ENCODE measurements around the gene GNAL.
"Not testable (repeated sequence)": the region's sequence is repeated elsewhere in the genome, so short reads cannot be mapped to it uniquely, and the experiment has no call there.

Gene GNAL

GRCh38 chr18:11908182-11909060, 219.4 kb downstream of the GNAL start, which contains the start of gene MPPE1:
MPPE1 (minus strand) TSS chr18:11908317; CDS start chr18:11897264, 11,053 bp downstream.
- peak; percentile 95 for DNase-seq (ENCODE audit: low spot score)

DNA sequence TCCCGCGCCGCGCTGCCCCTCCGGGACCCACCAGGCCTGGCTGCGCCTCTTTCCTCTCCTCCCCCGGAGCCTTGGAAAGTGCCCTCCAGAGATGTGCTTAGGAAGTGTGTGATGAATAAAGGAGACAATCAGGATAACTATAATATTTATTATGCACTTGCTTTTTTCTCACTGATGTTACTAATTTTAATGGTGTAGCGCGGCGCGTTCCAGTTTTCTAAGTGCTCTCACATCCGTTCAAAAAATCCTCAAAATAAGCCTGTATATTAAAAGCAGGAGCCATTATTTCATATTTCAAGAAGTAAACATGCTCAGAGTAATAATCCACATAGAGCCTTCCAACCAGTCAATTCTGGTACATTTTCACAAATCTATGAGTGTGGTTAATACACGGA, 220.0 kb downstream of the GNAL start:
- DNase-seq (ENCODE audit: low spot score), result peak; percentile 39

DNA sequence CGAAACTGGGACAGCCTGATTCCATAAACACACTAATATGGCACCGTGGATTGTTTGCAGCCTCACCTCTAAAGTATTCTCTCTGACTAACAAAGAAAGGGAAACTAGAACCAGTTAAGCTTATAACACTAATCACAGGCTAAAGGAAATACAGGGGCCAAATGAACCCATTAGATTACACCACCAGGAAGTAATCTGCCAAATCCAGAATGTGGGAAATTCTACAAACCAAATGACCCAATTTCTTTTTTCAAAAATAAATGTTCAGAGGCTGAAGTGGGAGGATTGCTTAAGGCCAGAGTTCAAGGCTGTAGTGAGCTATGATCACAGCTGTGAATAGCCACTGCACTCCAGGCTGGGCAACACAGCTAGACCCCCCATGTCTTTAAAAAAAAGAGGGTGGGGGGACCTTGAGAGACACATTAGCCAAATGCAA, 220.5 kb downstream of the GNAL start:
- no peak for DNase-seq (ENCODE audit: low spot score)

GRCh38 chr18:11916880-11917279, 227.8 kb downstream of the GNAL start:
- DNase-seq (ENCODE audit: low spot score), result not testable (repeated sequence)

DNA sequence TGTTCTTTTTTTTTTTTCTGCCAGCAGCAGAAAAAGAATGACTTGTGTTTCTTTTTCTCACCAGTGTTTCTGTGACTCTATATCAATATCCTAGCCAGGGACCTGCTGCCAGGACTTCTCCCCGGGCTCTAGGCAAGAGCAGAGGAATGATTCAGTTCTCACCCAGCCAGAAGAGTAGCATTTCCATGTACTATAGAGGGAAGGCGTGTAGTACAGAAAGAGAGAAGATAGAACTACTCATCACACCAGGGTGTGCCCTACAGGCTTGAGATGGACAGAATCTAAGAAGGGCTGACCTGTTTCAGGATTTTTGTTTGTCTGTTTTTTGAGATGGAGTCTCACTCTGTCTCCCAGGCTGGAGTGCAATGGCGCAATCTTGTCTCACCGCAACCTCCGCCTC, 230.5 kb downstream of the GNAL start:
- not testable (repeated sequence) for DNase-seq (ENCODE audit: low spot score)

- DNase-seq (ENCODE audit: low spot score), result no peak
Measured at GRCh38 chr18:11923450-11923849, 234.4 kb downstream of the GNAL start.

DNA sequence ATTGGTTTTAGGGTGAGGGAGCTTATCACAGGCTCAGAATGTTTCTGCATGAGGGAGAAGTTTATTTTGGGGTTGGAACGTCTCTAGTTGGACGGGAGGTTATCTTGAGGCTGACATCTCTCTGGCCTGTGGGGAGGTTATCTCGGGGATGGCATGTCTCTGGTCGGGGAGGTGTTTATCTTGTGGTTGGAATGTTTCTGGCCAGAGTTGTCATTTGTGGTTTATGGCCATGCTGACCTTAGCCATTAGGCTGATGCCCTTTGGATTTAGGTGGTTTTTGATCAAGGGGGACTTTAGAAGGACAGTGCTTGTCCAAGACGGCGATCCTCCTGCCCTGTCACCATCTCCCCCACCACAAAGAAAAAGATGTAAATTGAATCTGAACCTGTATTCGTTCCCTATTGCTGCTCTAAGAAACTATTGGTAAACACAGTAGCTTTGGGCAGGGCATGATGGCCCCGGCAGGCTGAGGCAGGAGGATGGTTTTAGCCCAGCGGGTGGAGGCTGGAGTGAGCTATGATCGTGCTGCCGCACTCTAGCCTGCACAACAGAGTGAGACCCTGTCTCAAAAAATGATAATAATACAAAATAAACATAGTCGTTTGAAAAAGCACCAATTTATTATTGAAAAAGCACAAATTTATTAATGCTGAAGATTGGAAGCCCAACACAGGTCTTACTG, 236.9 kb downstream of the GNAL start:
- DNase-seq (ENCODE audit: low spot score), result peak; percentile 69

DNA sequence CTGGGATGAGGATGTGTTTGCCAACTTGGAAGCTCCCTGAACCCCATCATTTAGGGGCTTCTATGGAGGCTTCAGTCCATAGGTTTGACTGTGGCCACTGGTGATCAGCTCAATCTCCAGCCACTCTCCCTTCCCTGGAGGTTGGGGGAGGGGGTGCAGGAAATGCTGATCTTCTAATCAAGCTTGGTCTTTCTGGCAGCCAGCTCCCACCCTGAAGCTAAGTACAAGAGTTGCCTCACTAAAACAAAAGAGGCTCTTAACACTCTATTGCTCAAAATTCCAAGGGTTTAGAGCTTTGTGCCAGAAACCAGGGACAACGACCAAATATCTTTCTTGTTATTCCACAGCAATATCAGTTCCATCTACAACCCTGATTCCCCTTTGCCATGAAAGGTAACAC, 238.4 kb downstream of the GNAL start:
- no peak for DNase-seq (ENCODE audit: low spot score)

- DNase-seq (ENCODE audit: low spot score), result no peak
Measured at GRCh38 chr18:11932393-11932792, 243.3 kb downstream of the GNAL start.
